ENCODE results near the gene MCUR1.

- TF ChIP-seq CTCF (IDR thresholded peaks at IDR 0.05) = no peak
- no peak for TF ChIP-seq POLR2A (IDR thresholded peaks at IDR 0.05)
These were observed 10.8 kb downstream of the MCUR1 start for GRCh38 chr6:13803581-13803980.

All from breast epithelium (tissue), 3 donors.